ENCODE measurements around the gene TDRKH. TPM values are rescaled to one million over a fixed set of nuclear protein-coding genes. Genes with fewer than 3 reads are reported as not detected.

The TDRKH gene
- total RNA-seq, 1 donor from 2014 or later, result 8.9 TPM

- Mint-ChIP-seq H3K36me3 (peaks cover 8% of the 10 kb centered on the region), H3K27ac (peak overlapping the region; percentile 92), H3K27me3 (peaks cover 58% of the 10 kb centered on the region), H3K9me3 (no peaks in the 10 kb centered on the region), H3K4me1 (ENCODE audit: unreplicated experiment) (peaks cover 13% of the 10 kb centered on the region), H3K4me3 (peak overlapping the region; percentile 67)
- DNase-seq (ENCODE audit: extremely low spot score, unreplicated experiment), result no peak
- TF ChIP-seq, protein P1, sequence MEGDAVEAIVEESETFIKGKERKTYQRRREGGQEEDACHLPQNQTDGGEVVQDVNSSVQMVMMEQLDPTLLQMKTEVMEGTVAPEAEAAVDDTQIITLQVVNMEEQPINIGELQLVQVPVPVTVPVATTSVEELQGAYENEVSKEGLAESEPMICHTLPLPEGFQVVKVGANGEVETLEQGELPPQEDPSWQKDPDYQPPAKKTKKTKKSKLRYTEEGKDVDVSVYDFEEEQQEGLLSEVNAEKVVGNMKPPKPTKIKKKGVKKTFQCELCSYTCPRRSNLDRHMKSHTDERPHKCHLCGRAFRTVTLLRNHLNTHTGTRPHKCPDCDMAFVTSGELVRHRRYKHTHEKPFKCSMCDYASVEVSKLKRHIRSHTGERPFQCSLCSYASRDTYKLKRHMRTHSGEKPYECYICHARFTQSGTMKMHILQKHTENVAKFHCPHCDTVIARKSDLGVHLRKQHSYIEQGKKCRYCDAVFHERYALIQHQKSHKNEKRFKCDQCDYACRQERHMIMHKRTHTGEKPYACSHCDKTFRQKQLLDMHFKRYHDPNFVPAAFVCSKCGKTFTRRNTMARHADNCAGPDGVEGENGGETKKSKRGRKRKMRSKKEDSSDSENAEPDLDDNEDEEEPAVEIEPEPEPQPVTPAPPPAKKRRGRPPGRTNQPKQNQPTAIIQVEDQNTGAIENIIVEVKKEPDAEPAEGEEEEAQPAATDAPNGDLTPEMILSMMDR (conservative IDR thresholded peaks at IDR 0.05), result no peak
Observed at GRCh38 chr1:151837197-151837596, 46.9 kb upstream of the TDRKH start.

GRCh38 chr1:151835596-151835995 is 45.3 kb upstream of the TDRKH start:
- peaks cover 8% of the 10 kb centered on the region for H3K36me3 Mint-ChIP-seq
- H3K4me3 Mint-ChIP-seq, result no peak overlapping the region
- H3K9me3 Mint-ChIP-seq, result no peaks in the 10 kb centered on the region
- TF ChIP-seq, protein P1 (conservative IDR thresholded peaks at IDR 0.05), result no peak
- DNase-seq (ENCODE audit: extremely low spot score, unreplicated experiment), result no peak
- H3K4me1 Mint-ChIP-seq (ENCODE audit: unreplicated experiment), result peaks cover 13% of the 10 kb centered on the region
- peaks cover 42% of the 10 kb centered on the region for H3K27me3 Mint-ChIP-seq
- no peak overlapping the region for H3K27ac Mint-ChIP-seq

DNA sequence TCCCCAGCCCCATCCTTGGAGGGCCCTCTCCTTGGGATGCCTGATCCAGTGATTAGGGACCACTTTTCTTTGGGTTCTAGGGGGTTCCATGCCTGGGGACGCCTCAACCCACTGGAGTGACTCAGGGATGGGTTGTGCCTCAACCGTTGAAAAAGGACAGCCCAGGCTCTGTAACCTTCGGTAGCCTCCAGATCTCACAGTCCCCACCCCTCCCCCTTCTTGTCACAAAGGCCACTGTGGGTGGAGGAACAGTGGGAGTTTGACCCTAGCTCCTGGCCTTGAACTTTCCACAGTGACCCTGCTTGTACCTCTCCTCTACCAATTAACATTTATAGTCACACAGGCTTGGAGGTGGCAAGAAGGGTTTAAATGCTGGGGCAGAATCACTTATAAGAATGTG is 43.9 kb upstream of the TDRKH start:
- DNase-seq (ENCODE audit: extremely low spot score, unreplicated experiment), result no peak
- TF ChIP-seq, protein P1 (conservative IDR thresholded peaks at IDR 0.05), result no peak
- no peaks in the 10 kb centered on the region for H3K9me3 Mint-ChIP-seq
- H3K4me3 Mint-ChIP-seq, result no peak overlapping the region
- H3K27me3 Mint-ChIP-seq, result peaks cover 29% of the 10 kb centered on the region
- peaks cover 16% of the 10 kb centered on the region for H3K4me1 Mint-ChIP-seq (ENCODE audit: unreplicated experiment)
- H3K36me3 Mint-ChIP-seq, result peaks cover 8% of the 10 kb centered on the region
- H3K27ac Mint-ChIP-seq, result no peak overlapping the region

DNA sequence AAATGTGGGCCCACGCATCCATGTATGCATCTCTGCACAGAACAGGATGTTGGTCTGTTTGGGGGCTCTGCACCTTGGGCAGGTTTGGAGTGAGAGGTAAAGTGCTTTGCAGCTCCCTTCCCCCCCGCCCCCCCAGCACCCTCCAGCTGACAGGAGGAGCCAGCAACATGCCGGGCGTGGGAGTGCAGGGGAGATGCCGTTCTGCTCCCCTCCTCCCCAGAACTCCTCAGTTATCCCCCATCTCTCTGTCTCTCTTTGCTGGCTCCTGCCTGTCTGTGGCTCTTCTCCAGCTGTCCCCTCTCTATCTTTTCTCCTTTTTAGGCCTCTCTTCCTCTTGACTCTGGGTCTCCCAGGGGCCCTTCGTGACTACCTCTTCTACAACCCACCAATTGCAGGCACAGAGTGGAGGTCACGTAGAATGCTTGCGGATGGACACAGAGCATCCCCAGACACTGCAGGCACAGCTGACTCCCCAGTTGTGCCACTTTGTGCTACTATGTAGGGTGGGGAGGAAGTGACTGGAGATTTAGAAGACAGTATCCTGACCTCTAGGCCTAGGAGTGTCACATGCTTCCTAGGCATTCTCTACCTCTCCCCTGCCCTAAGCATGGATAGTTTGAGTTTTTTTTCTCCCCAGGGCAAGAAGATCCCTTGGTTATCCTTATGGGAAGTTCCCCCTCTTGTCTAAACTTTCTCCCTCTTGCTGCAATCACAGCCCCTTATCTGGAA is 43.0 kb upstream of the TDRKH start:
- H3K27ac Mint-ChIP-seq, result no peak overlapping the region
- H3K36me3 Mint-ChIP-seq, result peaks cover 8% of the 10 kb centered on the region
- TF ChIP-seq, protein P1 (conservative IDR thresholded peaks at IDR 0.05), result no peak
- DNase-seq (ENCODE audit: extremely low spot score, unreplicated experiment), result no peak
- H3K4me3 Mint-ChIP-seq, result no peak overlapping the region
- H3K27me3 Mint-ChIP-seq, result peaks cover 26% of the 10 kb centered on the region
- H3K9me3 Mint-ChIP-seq, result no peaks in the 10 kb centered on the region
- H3K4me1 Mint-ChIP-seq (ENCODE audit: unreplicated experiment), result peaks cover 20% of the 10 kb centered on the region

GRCh38 chr1:151832318-151832980 is 42.1 kb upstream of the TDRKH start:
- DNase-seq (ENCODE audit: extremely low spot score, unreplicated experiment), result no peak
- peaks cover 5% of the 10 kb centered on the region for H3K36me3 Mint-ChIP-seq
- TF ChIP-seq, protein P1 (conservative IDR thresholded peaks at IDR 0.05), result no peak
- H3K27me3 Mint-ChIP-seq, result peaks cover 22% of the 10 kb centered on the region
- no peak overlapping the region for H3K4me3 Mint-ChIP-seq
- no peaks in the 10 kb centered on the region for H3K9me3 Mint-ChIP-seq
- peaks cover 17% of the 10 kb centered on the region for H3K4me1 Mint-ChIP-seq (ENCODE audit: unreplicated experiment)
- no peak overlapping the region for H3K27ac Mint-ChIP-seq
